H1 (cell line): ENCODE results near the gene HNRNPAB. TPM values are rescaled to one million over a fixed set of nuclear protein-coding genes. Genes with fewer than 3 reads are reported as not detected.

Experiments
- CTBP2 ChIP-seq: IDR thresholded peaks from 2 replicates; pipeline ENCODE4 v1.7.0; 2011; ENCODE audit warnings: borderline replicate concordance, mild to moderate bottlenecking, moderate library complexity, mixed read lengths, low read length; ENCODE audit not compliant: insufficient read depth, insufficient read length
- CTCF ChIP-seq, 3 experiments: IDR thresholded peaks; 1 replicate in 2 of 3; 2 replicates in 1 of 3; pipeline versions ENCODE4 v1.5.1 to v1.6.1; 2011; ENCODE audit warnings: low read length in 3 of 3, mild to moderate bottlenecking in 3 of 3, inconsistent platforms in 2 of 3, low read depth in 1 of 3, moderate library complexity in 1 of 3; ENCODE audit not compliant: insufficient read depth in 1 of 3; ENCODE audit errors: control extremely low read depth in 1 of 3
- HDAC6 ChIP-seq: IDR thresholded peaks from one replicate; pipeline ENCODE4 v1.7.1; 2012; ENCODE audit warnings: low read depth, mild to moderate bottlenecking, inconsistent platforms, low read length, moderate library complexity
- NRF1 ChIP-seq: IDR thresholded peaks from 2 replicates; pipeline ENCODE4 v1.6.1; 2011; ENCODE audit warnings: mild to moderate bottlenecking, low read depth, low read length, improper control_type of control experiment
- RXRA ChIP-seq: IDR thresholded peaks from 2 replicates; pipeline ENCODE4 v1.6.1; 2011; ENCODE audit warnings: low read depth, mild to moderate bottlenecking, low read length, moderate library complexity; ENCODE audit not compliant: insufficient read depth
- SP2 ChIP-seq: IDR thresholded peaks from 2 replicates; pipeline ENCODE4 v1.6.1; 2012; ENCODE audit warnings: mild to moderate bottlenecking, low read length, inconsistent platforms
- TEAD4 ChIP-seq: IDR thresholded peaks from 2 replicates; pipeline ENCODE4 v1.6.1; 2012; ENCODE audit warnings: low read depth, low read length, inconsistent platforms, mixed read lengths
- polyA plus RNA-seq, 7 experiments: library from polyadenylated mRNA; depleted of rRNA in 3 of 7; stranded (reverse) in 5 of 7; unstranded in 2 of 7; fragments of >200 nt in 5 of 7; fragments of 200-250 nt in 2 of 7; gene quantifications; 1 replicate in 5 of 7; 2 replicates in 1 of 7; 4 replicates in 1 of 7; pipeline versions ENCODE4 v1.2.1 to v1.2.3, GENCODE V29; 2011 to 2013; ENCODE audit warnings: missing spikeins in 2 of 7, mixed read lengths in 2 of 7
- total RNA-seq: library from RNA; stranded (reverse); fragmentation: NEBNext Ultra II Directional; extraction: Animal tissue kit (Norgen Biotek cat#: 25700); gene quantifications from 2 replicates; pipeline ENCODE4 v1.2.1, GENCODE V29; 2021

HNRNPAB gene
- total and polyA plus RNA-seq, 2 of the 8 experiments (the other 6 are each of a cell fraction or from before 2014, with no cell fraction given), result 373 to 563 TPM

GRCh38 chr5:178248750-178249149 is 44.4 kb downstream of the HNRNPAB start (continued):
- TF ChIP-seq CTCF (IDR thresholded peaks at IDR 0.05; ENCODE audit: control extremely low read depth in 1 of 3, insufficient read depth in 1 of 3, low read depth in 1 of 3, low read length in 3 of 3) (no peak), HDAC6 (no peak), RXRA (no peak), SP2 (no peak), NRF1 (no peak), TEAD4 (no peak), CTBP2 (no peak)
